GM18526 (cell line): ENCODE results near the gene VRK1.

Experiments used
- POLR2A ChIP-seq: IDR thresholded peaks from 3 replicates; pipeline ENCODE4 v1.6.1; 2011; ENCODE audit not compliant: insufficient read length; ENCODE audit errors: extremely low read depth

VRK1 gene

DNA sequence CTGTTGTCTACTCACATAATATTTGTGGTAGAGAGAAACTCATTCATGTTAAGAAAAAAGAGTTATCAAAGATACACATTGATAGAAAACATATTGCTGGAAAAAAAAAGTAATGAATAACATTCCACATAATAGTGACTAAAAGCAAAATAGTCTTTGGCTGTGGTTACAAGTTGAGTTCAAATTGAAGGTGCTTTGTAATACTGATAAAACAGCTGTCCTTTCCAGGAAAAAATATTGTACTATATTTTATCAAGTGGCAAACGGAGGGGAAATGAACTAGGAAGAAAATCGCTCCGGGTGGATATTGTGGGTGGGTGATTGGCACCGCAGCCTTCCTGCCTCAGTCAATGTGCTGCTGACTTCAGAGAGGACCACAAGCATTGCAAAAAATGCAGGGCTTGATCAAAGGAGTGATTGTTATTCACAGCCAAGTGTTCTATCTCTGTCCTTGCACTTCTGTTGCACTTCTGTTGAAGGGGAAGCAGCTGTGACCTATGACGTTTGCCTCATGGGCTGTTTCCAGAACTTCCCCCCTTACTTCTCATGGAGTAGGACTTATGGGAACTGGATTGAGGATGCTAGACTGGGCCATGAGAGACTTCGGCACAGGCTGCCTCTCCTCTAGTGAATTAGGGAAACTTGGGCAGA is 114.4 kb downstream of the VRK1 start:
- no peak for TF ChIP-seq POLR2A

DNA sequence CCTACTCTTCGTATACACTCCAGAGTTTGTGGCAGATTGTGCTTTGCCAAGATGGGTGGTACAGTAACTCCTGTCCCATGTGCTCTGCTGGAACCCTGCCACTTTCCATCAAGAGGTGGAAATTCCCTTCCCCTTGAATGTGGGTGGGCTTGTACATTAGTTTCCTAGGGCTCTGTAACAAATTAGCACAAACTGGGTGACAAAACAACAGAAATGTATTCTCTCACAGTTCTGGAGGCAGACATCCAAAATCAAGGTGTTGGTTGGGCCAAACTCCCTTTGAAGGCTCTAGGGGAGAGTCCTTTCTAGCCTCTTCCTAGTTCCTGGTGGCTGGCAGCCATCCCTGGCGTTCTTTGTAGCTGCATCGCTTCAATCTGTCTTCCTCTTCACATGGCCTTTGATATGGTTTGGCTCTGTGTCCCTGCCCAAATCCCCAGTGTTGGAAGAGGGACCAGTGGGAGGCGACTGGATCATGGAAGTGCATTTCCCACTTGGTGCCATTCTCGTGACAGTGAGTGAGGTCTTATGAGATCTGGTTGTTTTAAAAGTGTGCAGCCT is 117.5 kb downstream of the VRK1 start:
- no peak for TF ChIP-seq POLR2A

DNA sequence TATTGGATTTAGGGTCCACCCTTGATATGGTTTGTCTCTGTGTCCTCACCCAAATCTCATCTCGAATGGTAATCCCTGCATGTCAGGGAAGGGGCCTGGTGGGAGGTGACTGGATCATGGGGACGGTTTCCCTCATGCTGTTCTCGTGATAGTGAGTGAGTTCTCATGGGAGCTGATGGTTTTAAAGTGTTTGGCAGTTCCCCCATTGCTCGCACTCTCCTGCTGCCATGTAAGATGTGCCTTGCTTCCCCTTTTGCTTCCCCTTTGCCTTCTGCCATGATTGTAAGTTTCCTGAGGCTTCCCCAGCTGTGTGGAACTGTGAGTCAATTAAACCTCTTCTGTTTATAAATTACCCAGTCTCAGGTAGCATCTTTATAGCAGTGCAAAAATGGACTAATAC is 118.3 kb downstream of the VRK1 start:
- TF ChIP-seq POLR2A: no peak

DNA sequence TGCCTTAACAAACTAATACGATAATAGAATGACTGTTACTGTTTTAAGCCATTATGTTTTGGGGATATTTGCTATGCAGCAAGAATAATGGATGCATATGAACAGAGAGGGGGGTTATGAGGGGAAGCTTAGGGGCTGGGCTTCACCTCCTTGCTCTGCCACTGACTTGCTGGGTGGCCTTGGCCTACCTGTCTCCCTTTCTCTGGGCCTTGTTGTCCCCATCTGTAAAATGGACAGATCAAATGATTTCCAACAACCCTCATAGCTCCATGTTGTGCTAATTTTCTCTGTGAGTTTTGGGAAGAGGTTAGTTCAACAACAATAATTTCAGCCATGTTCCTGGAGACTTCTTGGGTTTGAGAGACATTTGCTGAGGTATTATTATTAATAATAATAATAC is 119.6 kb downstream of the VRK1 start:
- no peak for TF ChIP-seq POLR2A

DNA sequence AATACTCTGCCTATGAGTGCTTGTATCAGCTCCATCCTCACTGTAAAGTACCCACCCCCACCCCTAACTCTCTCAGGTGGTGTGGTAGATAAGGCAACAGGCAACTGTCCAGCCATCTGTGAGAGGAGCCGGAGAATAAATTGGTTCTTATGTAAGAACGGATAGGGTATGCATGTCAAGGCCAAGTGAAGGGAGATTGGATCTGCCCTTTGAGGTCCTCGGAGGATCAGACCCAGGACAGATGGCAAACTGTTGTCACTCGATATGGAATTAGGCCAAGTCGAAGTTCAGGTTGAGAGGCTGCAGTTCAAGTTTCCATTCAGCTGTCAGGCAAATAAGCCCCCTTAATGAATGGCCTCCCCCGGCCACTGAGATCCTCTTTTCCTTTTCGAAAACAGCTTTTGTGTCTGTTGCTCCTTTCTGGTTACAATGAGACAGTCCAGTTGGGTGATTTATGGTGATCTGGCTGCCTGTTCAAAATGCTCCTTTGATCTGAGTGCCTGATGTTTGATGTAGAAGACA is 120.3 kb downstream of the VRK1 start:
- no peak for TF ChIP-seq POLR2A

DNA sequence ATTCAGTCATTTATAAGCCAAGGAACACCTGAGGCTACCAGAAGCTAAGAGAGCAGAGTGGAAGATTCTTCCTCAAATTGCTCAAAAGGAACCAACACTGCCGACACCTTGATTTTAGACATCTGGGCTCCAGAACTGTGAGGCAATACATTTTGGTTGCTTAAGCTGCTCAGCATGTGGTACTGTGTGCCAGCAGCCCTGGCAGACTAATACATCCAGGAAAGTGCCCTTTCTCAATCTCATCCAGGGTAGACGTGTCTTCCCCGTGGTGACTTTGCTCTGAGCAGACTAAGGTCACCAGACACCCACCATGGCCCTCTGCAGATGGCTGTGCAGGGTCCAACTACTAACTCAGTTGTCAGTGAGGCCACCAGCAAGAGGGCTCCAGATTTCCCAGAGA is 122.8 kb downstream of the VRK1 start:
- no peak for TF ChIP-seq POLR2A

DNA sequence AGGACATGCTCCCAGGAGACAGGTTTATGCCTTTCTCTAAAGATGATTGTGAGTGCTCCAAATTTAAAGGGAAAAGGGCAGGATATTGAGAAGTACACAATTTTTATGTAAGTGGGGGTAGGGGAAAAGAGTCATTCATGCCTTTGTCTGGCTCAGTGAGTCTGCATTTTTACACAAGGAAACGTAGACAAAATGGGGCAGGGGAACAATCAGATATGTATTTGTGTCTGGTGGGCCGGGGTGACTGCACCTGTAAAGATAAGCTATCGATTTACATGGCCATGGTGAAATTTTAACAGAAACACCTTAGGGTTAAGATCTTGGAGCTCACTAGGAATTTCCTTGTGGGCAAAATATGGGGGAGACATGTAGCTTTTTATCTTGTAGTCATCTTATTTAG is 123.6 kb downstream of the VRK1 start:
- TF ChIP-seq POLR2A: no peak

DNA sequence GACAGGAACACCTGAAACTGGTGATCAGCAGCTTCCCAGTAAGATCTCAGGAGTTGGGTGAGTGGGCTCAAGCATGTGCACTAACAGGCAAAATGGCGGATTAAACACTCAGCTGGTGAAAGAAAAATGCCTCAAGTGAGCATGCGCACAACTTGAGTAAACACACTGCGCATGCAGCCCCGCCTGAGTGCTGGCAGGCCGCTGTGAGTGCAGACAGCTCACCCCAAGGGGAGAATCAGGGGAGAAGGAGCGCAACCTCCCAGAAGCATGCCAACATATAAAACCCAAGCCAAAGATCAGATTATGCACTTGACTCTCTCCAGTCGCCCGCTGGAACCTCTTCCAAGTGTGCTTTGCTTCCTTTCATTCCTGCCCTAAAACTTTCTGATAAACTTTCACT is 125.8 kb downstream of the VRK1 start:
- no peak for TF ChIP-seq POLR2A

DNA sequence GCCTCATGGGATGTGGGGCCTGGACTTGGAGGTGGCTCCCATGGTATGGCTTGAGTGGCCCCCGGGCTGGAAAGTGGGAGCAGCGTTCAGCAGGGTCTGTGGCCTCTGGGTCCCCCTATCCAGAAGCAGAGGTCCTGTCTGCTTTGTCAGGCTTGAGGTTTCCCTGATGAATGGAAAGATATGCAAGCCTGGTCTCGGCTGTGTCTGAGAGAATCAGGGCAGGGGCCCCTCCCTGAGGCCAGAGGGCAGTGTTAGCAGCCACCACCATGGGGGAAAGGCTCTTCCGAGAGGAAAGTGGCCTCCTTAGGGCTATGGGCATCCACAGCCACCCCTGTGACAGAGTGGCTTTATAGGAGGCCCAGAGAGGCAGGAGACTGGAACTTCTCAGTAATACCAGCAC is 128.2 kb downstream of the VRK1 start:
- TF ChIP-seq POLR2A: no peak

DNA sequence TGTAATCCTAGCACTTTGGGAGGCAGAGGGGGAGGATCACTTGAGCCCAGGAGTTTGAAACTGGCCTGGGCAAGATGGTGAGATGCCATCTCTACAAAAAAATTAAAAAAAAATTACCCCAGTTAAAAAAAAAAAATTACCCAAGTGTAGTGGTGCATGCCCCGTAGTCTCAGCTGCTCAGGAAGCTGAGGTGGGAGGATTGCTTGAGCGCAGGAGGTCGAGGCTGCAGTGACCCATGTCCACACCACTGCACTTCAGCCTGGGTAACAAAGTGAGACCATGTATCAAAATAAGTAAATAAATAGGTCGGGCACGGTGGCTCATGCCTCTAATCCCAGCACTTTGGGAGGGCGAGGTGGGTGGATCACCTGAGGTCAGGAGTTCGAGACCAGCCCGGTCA is 128.8 kb downstream of the VRK1 start:
- no peak for TF ChIP-seq POLR2A

DNA sequence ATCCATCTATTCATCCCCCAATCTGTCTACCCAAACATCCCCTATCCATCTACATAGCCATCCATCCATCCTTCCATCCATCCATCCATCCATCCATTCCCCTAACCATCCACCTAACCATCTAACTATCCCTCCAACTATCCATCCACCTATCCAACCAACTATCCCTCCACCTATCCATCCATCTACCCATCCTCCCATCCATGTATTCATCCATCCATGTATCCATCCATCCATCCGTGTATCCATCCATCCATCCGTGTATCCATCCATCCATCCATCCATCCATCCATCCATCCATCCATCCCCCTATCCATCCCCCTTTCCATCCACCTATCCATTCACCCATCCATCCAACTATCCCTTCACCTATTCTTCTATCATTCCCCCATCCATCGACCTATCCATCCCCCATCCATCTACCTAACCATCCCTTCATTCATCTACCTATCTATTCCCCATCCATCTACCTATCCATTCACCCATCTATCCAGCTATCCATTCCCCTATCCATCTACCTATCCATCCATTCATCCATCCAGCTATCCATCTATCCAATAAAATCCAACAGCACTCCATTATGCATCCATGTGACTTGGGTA is 131.7 kb downstream of the VRK1 start:
- TF ChIP-seq POLR2A: no peak

DNA sequence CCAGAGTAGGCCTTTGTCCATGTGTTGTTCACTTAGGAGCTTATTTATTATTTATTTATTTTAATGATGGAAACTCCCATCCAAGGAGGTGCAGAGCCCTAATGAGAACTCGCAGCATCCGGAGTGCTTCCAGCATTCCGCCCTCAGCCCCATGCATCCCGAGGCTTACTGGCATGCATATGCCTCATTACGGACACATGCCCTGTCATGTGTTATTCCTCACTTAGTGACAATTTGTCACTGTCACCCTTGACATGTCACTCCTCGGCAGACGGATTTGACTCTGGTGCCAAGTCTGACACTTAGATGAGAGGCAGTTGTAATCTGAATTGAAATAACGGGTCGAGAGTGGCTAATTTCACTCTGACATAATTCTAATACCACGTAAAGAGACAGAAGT is 132.8 kb downstream of the VRK1 start:
- no peak for TF ChIP-seq POLR2A

DNA sequence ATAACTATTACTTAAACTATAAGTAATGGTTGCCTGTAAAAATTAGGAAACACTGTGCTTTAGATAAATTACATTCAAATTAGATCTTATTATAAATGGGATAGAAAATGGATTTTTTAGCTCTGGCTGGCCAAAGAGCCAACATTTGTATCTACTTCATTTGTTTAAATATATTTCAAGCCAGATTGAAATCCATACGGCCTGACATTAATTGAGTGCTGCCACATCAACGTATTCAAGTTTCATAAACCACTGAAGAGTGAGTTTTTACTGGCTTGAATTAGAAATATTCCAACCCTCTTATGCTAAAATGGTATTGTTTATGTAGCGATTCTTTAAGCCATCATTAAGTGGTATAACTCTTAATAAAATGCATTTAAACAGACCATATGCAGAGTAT is 133.3 kb downstream of the VRK1 start:
- no peak for TF ChIP-seq POLR2A
